MM.1S (cell line): ENCODE results near the gene AHCYL2.

Source experiments
- CTCF ChIP-seq: fragments of 300-600 bp; sonication (generic); IDR thresholded peaks from 2 replicates; pipeline ENCODE4 v1.5.1; 2016; ENCODE audit warnings: antibody characterized with exemption, low read length, mixed read lengths
- EZH2 ChIP-seq: fragments of 300-600 bp; sonication (generic); optimal IDR thresholded peaks from 2 replicates; pipeline ENCODE3; 2017; ENCODE audit warnings: low read depth, mild to moderate bottlenecking, antibody characterized with exemption, low read length, mixed read lengths

GRCh38 chr7:129227646-129228578 lies 3.1 kb downstream of the AHCYL2 start:
- TF ChIP-seq CTCF (no peak), EZH2 (no peak)
